GM19193 (cell line): Measurements from ENCODE around the gene PCDH1.

ENCODE experiments used
- POLR2A ChIP-seq: IDR thresholded peaks from 4 replicates; pipeline ENCODE4 v1.6.1; 2011; ENCODE audit not compliant: insufficient read depth, insufficient read length; ENCODE audit errors: extremely low read depth

The PCDH1 gene

GRCh38 chr5:141878186-141878710 lies at the start of gene PCDH1:
Gene PCDH1 (minus strand): TSS chr5:141878410. CDS start chr5:141878262, 148 bp downstream.
- TF ChIP-seq POLR2A: no peak

GRCh38 chr5:141926434-141926833 lies 48.2 kb upstream of the PCDH1 start:
- no peak for TF ChIP-seq POLR2A

GRCh38 chr5:141923448-141924313 lies 45.5 kb upstream of the PCDH1 start, which contains the start of gene DELE1:
Gene DELE1 (plus strand): TSS chr5:141923871. CDS start chr5:141923942, 71 bp downstream.
- TF ChIP-seq POLR2A: peak; percentile 93

GRCh38 chr5:141920771-141921170 lies 42.6 kb upstream of the PCDH1 start:
- no peak for TF ChIP-seq POLR2A

GRCh38 chr5:141919218-141920119 lies 41.3 kb upstream of the PCDH1 start:
- TF ChIP-seq POLR2A: no peak

- no peak for TF ChIP-seq POLR2A
These were observed 39.5 kb upstream of the PCDH1 start for GRCh38 chr5:141917760-141918159.

DNA sequence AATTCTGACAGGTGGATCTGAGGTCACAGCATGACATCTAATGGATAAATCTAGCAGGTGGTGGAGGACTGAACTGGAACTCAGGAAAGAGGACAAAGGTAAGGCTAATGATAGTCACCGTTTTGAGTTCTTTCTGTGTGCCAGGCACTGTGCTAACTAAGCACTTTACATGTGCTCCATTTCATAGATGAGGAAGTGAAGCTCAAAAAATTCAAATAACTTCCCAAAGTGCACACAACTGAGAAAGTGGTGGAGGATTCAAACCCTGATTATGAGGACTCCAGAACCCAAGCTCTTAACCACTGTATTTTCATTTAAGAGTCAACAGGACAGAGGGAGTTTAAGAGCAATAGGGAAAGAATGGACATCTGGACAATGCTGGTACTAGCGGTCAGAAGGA lies 38.3 kb upstream of the PCDH1 start:
- no peak for TF ChIP-seq POLR2A

DNA sequence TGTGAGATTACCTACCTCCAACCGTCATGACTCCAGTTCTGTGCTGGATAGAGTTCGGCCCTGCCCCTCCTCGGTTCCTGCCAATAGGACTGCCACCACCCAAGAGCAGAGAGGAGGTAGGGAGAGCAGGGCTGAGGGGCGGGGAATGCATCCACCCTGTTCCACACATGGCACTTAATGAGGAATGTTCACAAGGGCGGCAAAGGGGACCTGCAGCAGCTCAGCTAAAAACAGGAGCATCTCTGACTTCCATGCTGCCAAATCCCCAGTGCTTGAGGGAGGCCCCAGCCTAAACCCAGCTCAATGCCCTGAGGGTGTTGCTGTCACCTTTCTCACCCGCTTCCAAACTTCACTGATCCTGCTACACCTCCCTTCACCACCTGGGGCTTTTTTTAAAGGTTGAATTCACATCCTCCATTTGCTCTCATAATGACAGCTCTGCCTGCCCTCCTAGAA lies 37.7 kb upstream of the PCDH1 start:
- no peak for TF ChIP-seq POLR2A

DNA sequence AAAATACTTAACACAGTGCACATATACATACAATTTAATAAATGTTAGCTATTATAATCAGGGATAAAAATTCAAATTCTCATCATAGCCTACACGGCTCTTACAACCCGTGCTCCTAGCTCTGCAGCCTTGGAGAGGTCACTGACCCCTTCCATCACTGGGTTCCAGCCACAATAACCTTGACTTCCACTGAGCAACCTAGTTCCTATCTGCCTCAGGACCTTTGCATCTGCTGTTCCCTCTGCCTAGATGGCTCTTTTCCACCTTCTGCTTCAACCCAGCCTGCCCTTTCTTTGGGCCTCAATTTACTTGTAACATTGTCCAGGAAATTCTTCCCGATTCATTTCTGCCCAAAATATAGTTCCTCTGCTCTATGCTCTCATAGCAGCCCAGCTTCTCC lies 36.6 kb upstream of the PCDH1 start:
- no peak for TF ChIP-seq POLR2A

DNA sequence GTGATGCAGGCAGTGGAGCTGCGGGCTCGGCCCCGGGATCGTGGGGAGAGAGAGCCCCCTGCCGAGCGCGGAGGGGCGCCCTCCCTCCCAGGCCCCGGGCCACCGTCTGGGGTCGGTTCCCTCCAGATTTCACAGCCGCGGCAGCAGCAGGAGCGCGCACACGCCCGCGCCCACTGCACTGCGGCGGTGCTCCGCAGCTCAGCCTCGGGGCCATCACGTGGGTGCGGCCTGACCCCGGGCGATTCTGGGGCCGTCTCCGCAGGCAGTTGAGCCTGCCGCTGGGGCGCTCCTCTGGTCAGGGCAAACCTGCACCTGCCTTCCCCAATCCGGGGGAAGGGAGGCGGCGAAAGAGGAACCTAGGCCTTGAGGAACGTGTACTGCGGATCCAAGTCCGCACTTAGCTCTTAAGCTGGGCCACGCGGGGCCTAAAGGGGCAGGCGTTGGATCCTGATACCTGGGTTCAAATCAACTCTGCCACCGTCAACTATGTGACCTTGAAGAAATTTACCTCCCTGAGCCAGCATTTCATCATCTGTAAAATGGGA lies 36.1 kb upstream of the PCDH1 start:
- no peak for TF ChIP-seq POLR2A

GRCh38 chr5:141913560-141914198 lies 35.5 kb upstream of the PCDH1 start:
- no peak for TF ChIP-seq POLR2A

DNA sequence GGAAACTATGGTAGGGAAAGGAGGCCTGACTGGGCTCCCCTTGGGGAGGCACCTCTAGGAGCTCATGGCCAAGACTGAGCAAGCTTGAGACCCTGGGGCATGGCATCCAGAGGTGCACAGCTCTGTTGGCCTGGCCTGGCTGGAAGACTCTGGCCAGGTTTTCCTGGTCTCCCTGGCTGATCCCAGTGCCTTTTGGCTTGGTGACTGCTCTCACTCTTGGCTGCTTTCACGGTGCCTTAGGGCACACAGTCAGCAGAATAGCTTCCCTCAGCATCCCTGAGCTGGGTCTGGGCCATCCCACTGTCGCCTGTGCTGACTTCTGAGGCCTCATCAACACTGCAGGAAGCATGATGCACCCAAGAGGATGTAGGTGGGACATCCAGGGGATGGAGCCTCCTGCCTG lies 32.1 kb upstream of the PCDH1 start:
- TF ChIP-seq POLR2A: no peak

DNA sequence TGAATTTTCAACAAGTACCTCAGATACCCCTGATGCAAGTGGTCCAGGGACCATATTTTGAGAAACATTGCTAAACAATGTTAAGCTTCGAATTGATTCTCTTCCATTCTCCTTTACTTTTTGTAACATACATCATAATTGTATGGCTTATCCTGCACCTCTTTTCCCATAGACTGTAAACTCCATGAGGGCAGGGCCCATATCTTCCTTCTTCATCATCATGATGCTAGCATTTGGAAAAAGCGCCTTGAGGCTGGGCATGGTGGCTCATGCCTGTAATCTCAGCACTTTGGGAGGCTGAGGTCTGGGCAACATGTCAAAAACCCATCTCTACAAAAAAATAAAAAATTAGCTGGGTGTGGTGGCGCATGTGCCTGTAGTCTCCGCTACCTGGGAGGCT lies 31.0 kb upstream of the PCDH1 start:
- no peak for TF ChIP-seq POLR2A

DNA sequence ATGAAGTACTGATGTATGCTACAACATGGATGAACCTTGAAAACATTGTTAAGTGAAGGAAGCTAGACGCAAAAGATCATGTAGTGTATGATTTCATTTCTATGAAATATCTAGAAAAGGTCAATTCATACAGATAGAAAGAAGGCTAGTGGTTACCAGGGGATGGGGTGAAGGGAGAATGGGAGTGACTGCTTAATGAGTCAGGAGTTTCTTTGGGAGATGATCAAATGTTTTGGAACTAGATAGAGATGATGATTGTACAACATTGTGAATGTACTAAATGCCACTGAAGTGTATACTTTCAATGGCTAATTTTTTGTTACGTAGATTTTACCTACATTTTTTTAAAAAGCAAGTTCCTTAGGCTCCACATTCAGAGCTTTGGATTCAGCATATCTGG lies 30.6 kb upstream of the PCDH1 start:
- TF ChIP-seq POLR2A: no peak

DNA sequence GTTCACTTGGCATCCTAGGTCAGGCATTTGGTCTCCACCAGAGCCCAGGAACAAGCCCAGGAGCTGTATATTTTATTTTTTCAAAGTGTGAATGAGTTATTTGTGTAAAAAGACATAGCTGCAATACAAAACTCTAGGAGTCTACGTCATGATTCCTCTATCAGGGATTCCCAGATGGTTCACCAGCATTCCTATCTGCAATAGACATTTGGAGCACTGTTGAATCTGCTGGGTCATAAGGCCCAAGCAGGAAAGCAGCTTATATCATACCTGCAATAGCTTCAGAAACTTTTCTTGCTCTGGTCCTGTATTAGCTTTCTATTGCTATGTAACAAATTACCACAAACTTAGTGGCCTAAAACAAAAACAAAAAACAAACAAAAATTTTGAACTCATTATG lies 28.8 kb upstream of the PCDH1 start:
- TF ChIP-seq POLR2A: no peak

GRCh38 chr5:141906517-141906916 lies 28.3 kb upstream of the PCDH1 start:
- no peak for TF ChIP-seq POLR2A
